KOPT-K1 (cell line): ENCODE results near the gene KCNB1.

Source experiments
- H3K27ac ChIP-seq: fragments of 200-600 bp; sonication (generic); 2 replicates; pipeline ENCODE4 v1.5.1; 2016; ENCODE audit warnings: antibody characterized with exemption, mild to moderate bottlenecking, low read depth, low read length; ENCODE audit not compliant: poor library complexity, severe bottlenecking
- H3K36me3 ChIP-seq: fragments of 200-600 bp; sonication (generic); 2 replicates; pipeline ENCODE4 v1.5.1; 2017; ENCODE audit warnings: antibody characterized with exemption, mild to moderate bottlenecking, low read length, moderate library complexity; ENCODE audit not compliant: insufficient read depth
- H3K9me3 ChIP-seq: fragments of 200-600 bp; sonication (generic); 2 replicates; pipeline ENCODE4 v1.5.1; 2017; ENCODE audit warnings: antibody characterized with exemption, low read length, mild to moderate bottlenecking; ENCODE audit not compliant: insufficient read depth, poor library complexity, severe bottlenecking

The KCNB1 gene

GRCh38 chr20:49483696-49484123, 1.2 kb upstream of the KCNB1 start:
- no peak overlapping the region for H3K27ac ChIP-seq
- H3K36me3 ChIP-seq, result no peaks in the 10 kb centered on the region
- no peaks in the 10 kb centered on the region for H3K9me3 ChIP-seq

- no peaks in the 10 kb centered on the region for H3K36me3 ChIP-seq
- no peaks in the 10 kb centered on the region for H3K9me3 ChIP-seq
- no peak overlapping the region for H3K27ac ChIP-seq
Measured at GRCh38 chr20:49483018-49483695, 689 bp upstream of the KCNB1 start.

GRCh38 chr20:49482173-49482572, 295 bp downstream of the KCNB1 start:
- Histone ChIP-seq H3K36me3 (no peaks in the 10 kb centered on the region), H3K27ac (no peak overlapping the region), H3K9me3 (no peaks in the 10 kb centered on the region)

GRCh38 chr20:49481116-49481515, 1.4 kb downstream of the KCNB1 start:
- no peak overlapping the region for H3K27ac ChIP-seq
- H3K9me3 ChIP-seq, result no peaks in the 10 kb centered on the region
- H3K36me3 ChIP-seq, result no peaks in the 10 kb centered on the region

GRCh38 chr20:49480236-49480635, 2.2 kb downstream of the KCNB1 start:
- no peaks in the 10 kb centered on the region for H3K9me3 ChIP-seq
- no peak overlapping the region for H3K27ac ChIP-seq
- H3K36me3 ChIP-seq, result no peaks in the 10 kb centered on the region

- H3K9me3 ChIP-seq, result no peaks in the 10 kb centered on the region
- H3K36me3 ChIP-seq, result no peaks in the 10 kb centered on the region
- H3K27ac ChIP-seq, result no peak overlapping the region
Measured at GRCh38 chr20:49479785-49480184, 2.7 kb downstream of the KCNB1 start.

- Histone ChIP-seq H3K9me3 (no peaks in the 10 kb centered on the region), H3K36me3 (no peaks in the 10 kb centered on the region), H3K27ac (no peak overlapping the region)
Measured at GRCh38 chr20:49478754-49479689, 3.4 kb downstream of the KCNB1 start.

- H3K36me3 ChIP-seq, result no peaks in the 10 kb centered on the region
- no peaks in the 10 kb centered on the region for H3K9me3 ChIP-seq
- no peak overlapping the region for H3K27ac ChIP-seq
Measured at GRCh38 chr20:49478266-49478665, 4.2 kb downstream of the KCNB1 start.

GRCh38 chr20:49477200-49477599, 5.3 kb downstream of the KCNB1 start:
- H3K9me3 ChIP-seq, result no peaks in the 10 kb centered on the region
- H3K36me3 ChIP-seq, result no peaks in the 10 kb centered on the region
- no peak overlapping the region for H3K27ac ChIP-seq

GRCh38 chr20:49476016-49476355, 6.5 kb downstream of the KCNB1 start:
- Histone ChIP-seq H3K9me3 (no peaks in the 10 kb centered on the region), H3K36me3 (no peaks in the 10 kb centered on the region), H3K27ac (no peak overlapping the region)

- Histone ChIP-seq H3K36me3 (no peaks in the 10 kb centered on the region), H3K9me3 (no peaks in the 10 kb centered on the region), H3K27ac (no peak overlapping the region)
Measured at GRCh38 chr20:49475292-49476015, 7.0 kb downstream of the KCNB1 start.

GRCh38 chr20:49471397-49471796, 11.1 kb downstream of the KCNB1 start:
- H3K9me3 ChIP-seq, result no peaks in the 10 kb centered on the region
- no peak overlapping the region for H3K27ac ChIP-seq
- no peaks in the 10 kb centered on the region for H3K36me3 ChIP-seq

GRCh38 chr20:49470922-49471321, 11.5 kb downstream of the KCNB1 start:
- no peak overlapping the region for H3K27ac ChIP-seq
- no peaks in the 10 kb centered on the region for H3K9me3 ChIP-seq
- no peaks in the 10 kb centered on the region for H3K36me3 ChIP-seq

GRCh38 chr20:49469060-49469459, 13.4 kb downstream of the KCNB1 start:
- Histone ChIP-seq H3K27ac (no peak overlapping the region), H3K9me3 (no peaks in the 10 kb centered on the region), H3K36me3 (no peaks in the 10 kb centered on the region)

- no peaks in the 10 kb centered on the region for H3K36me3 ChIP-seq
Measured at GRCh38 chr20:49468412-49468811, 14.1 kb downstream of the KCNB1 start.

More at GRCh38 chr20:49468412-49468811, 14.1 kb downstream of the KCNB1 start:
- Histone ChIP-seq H3K27ac (no peak overlapping the region), H3K9me3 (no peaks in the 10 kb centered on the region)
